CD4-positive, alpha-beta T cell (primary cell): ENCODE measurements around the gene ETV5. TPM values are rescaled to one million over a fixed set of nuclear protein-coding genes. Genes with fewer than 3 reads are reported as not detected.

Experiments used
- ATAC-seq: fragments of 200-7000 bp; cut with Tn5 transposase; one replicate; pipeline ENCODE4 v1.10.0; 2022; ENCODE audit warnings: mild to moderate bottlenecking; ENCODE audit not compliant: poor library complexity
- CTCF ChIA-PET: fragments of 350-600 bp; sonication (Branson Sonifier 250); formaldehyde crosslinking; loops from one replicate; lab custom pipeline; 2021; ENCODE audit warnings: antibody characterized with exemption, inconsistent platforms; lab: Charles Lee
- POLR2A ChIA-PET: fragments of 350-600 bp; sonication (Branson Sonifier 250); formaldehyde crosslinking; loops from one replicate; lab custom pipeline; 2021; ENCODE audit warnings: antibody characterized with exemption, inconsistent platforms; lab: Charles Lee
- DNase-seq, 14 experiments: peaks; one replicate each; pipeline ENCODE4 v3.0.0-alpha.2; 2013 to 2020; ENCODE audit warnings: mixed read lengths in 2 of 14
- H3K27ac ChIP-seq, 2 donors: one replicate each; pipeline versions ENCODE4 v1.5.1 to v1.7.0; 2013; ENCODE audit warnings: low read length in 2 of 2, low read depth in 1 of 2, mild to moderate bottlenecking in 1 of 2
- H3K27me3 ChIP-seq, 2 experiments: 1 replicate in 1 of 2; 2 replicates in 1 of 2; pipeline versions ENCODE4 v1.6.1 to v1.7.0; 2013; ENCODE audit warnings: low read length in 2 of 2, control low read depth in 1 of 2, mild to moderate bottlenecking in 1 of 2, moderate library complexity in 1 of 2; ENCODE audit not compliant: insufficient read depth in 2 of 2, control insufficient read depth in 1 of 2
- H3K36me3 ChIP-seq: one replicate; pipeline ENCODE4 v1.6.1; 2013; ENCODE audit warnings: low read length, control low read depth; ENCODE audit not compliant: insufficient read depth
- H3K4me1 ChIP-seq: one replicate; pipeline ENCODE4 v1.6.1; 2013; ENCODE audit warnings: low read length, control low read depth; ENCODE audit not compliant: insufficient read depth
- H3K4me3 ChIP-seq: one replicate; pipeline ENCODE4 v1.5.1; 2013; ENCODE audit warnings: mild to moderate bottlenecking, low read length, moderate library complexity
- H3K9me3 ChIP-seq, 2 experiments: 1 replicate in 1 of 2; 2 replicates in 1 of 2; pipeline versions ENCODE4 v1.6.1 to v1.7.0; 2013; ENCODE audit warnings: low read length in 2 of 2, mild to moderate bottlenecking in 2 of 2, control low read depth in 1 of 2, moderate library complexity in 1 of 2; ENCODE audit not compliant: control insufficient read depth in 1 of 2, insufficient read depth in 1 of 2
- H3K27ac Mint-ChIP-seq: one replicate; pipeline ENCODE4 v1.8.0; 2020; ENCODE audit warnings: mixed read lengths
- H3K27me3 Mint-ChIP-seq: one replicate; pipeline ENCODE4 v1.8.0; 2021; ENCODE audit warnings: mixed read lengths
- H3K36me3 Mint-ChIP-seq: one replicate; pipeline ENCODE4 v1.8.0; 2021; ENCODE audit warnings: low read depth, mixed read lengths
- H3K4me1 Mint-ChIP-seq: one replicate; pipeline ENCODE4 v1.8.0; 2021; ENCODE audit warnings: low read depth, mixed read lengths
- H3K4me3 Mint-ChIP-seq: one replicate; pipeline ENCODE4 v1.8.0; 2020; ENCODE audit warnings: mild to moderate bottlenecking, mixed read lengths
- H3K9me3 Mint-ChIP-seq: one replicate; pipeline ENCODE4 v1.8.0; 2020; ENCODE audit warnings: mixed read lengths
- intact Hi-C, 2 experiments: fragments of 100-400 bp; cut with DNase I in 1 of 2; cut with micrococcal nuclease in 1 of 2; formaldehyde crosslinking; loops; one replicate each; pipeline versions ENCODE4 v1.15.1 to v1.9.0; 2023 to 2025; cut with DNase I, micrococcal nuclease
- total RNA-seq, 174 experiments: library from RNA in 2 of 174; stranded (reverse) in 2 of 174; gene quantifications; one replicate each; pipeline ENCODE4 v1.2.3 and lab custom pipeline; 2021 to 2026
- TF ChIP-seq, protein P1 (sequence below): fragments of 200-600 bp; IDR thresholded peaks from one replicate; pipeline ENCODE4 v1.8.0; 2022; ENCODE audit warnings: antibody characterized with exemption, mild to moderate bottlenecking

Gene ETV5
- total RNA-seq, 2 experiments from 2014 or later: not detected

GRCh38 chr3:186142393-186142932, 33.6 kb upstream of the ETV5 start:
- ATAC-seq: no peak
- H3K27me3 ChIP-seq: peaks cover 0 to 2% of the 10 kb centered on the region in 2 experiments
- Mint-ChIP-seq H3K4me3 (no peak overlapping the region), H3K27me3 (peaks cover 30% of the 10 kb centered on the region), H3K4me1 (no peaks in the 10 kb centered on the region), H3K27ac (no peak overlapping the region), H3K36me3 (no peaks in the 10 kb centered on the region), H3K9me3 (no peaks in the 10 kb centered on the region)
- no peaks in the 10 kb centered on the region for H3K4me1 ChIP-seq
- TF ChIP-seq, protein P1, sequence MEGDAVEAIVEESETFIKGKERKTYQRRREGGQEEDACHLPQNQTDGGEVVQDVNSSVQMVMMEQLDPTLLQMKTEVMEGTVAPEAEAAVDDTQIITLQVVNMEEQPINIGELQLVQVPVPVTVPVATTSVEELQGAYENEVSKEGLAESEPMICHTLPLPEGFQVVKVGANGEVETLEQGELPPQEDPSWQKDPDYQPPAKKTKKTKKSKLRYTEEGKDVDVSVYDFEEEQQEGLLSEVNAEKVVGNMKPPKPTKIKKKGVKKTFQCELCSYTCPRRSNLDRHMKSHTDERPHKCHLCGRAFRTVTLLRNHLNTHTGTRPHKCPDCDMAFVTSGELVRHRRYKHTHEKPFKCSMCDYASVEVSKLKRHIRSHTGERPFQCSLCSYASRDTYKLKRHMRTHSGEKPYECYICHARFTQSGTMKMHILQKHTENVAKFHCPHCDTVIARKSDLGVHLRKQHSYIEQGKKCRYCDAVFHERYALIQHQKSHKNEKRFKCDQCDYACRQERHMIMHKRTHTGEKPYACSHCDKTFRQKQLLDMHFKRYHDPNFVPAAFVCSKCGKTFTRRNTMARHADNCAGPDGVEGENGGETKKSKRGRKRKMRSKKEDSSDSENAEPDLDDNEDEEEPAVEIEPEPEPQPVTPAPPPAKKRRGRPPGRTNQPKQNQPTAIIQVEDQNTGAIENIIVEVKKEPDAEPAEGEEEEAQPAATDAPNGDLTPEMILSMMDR: no peak
- CTCF ChIA-PET: no interaction called here
- H3K9me3 ChIP-seq: no peaks in the 10 kb centered on the region
- no peak overlapping the region for H3K4me3 ChIP-seq
- DNase-seq: no peak
- POLR2A ChIA-PET: no interaction called here
- H3K27ac ChIP-seq: no peak overlapping the region
- H3K36me3 ChIP-seq: no peaks in the 10 kb centered on the region
- intact Hi-C loops: no loop called here

GRCh38 chr3:186141790-186142189, 32.9 kb upstream of the ETV5 start:
- H3K27me3 ChIP-seq: peaks cover 0 to 2% of the 10 kb centered on the region in 2 experiments
- POLR2A ChIA-PET: no interaction called here
- no peak for DNase-seq
- Mint-ChIP-seq H3K9me3 (no peaks in the 10 kb centered on the region), H3K4me3 (no peak overlapping the region), H3K4me1 (no peaks in the 10 kb centered on the region), H3K36me3 (no peaks in the 10 kb centered on the region), H3K27ac (no peak overlapping the region), H3K27me3 (peaks cover 26% of the 10 kb centered on the region)
- intact Hi-C loops: no loop called here
- H3K4me1 ChIP-seq: no peaks in the 10 kb centered on the region
- no peaks in the 10 kb centered on the region for H3K36me3 ChIP-seq
- TF ChIP-seq, protein P1: no peak
- no peak overlapping the region for H3K27ac ChIP-seq
- no peak for ATAC-seq
- no peaks in the 10 kb centered on the region for H3K9me3 ChIP-seq
- H3K4me3 ChIP-seq: no peak overlapping the region
- CTCF ChIA-PET: no interaction called here

- ChIA-PET CTCF (no interaction called here), POLR2A (no interaction called here)
- DNase-seq (no peak), ATAC-seq (no peak)
- H3K27me3 ChIP-seq: peaks cover 0 to 2% of the 10 kb centered on the region in 2 experiments
- no peak overlapping the region for H3K27ac ChIP-seq
- H3K4me3 Mint-ChIP-seq: no peak overlapping the region
- no peaks in the 10 kb centered on the region for H3K4me1 Mint-ChIP-seq
- intact Hi-C loops: no loop called here
- no peak overlapping the region for H3K27ac Mint-ChIP-seq
- TF ChIP-seq, protein P1: no peak
- H3K4me1 ChIP-seq: no peaks in the 10 kb centered on the region
- H3K27me3 Mint-ChIP-seq: peaks cover 12% of the 10 kb centered on the region
- H3K9me3 Mint-ChIP-seq: no peaks in the 10 kb centered on the region
- no peak overlapping the region for H3K4me3 ChIP-seq
- H3K36me3 ChIP-seq: no peaks in the 10 kb centered on the region
- no peaks in the 10 kb centered on the region for H3K9me3 ChIP-seq
- no peaks in the 10 kb centered on the region for H3K36me3 Mint-ChIP-seq
Measured at GRCh38 chr3:186138272-186138981, 29.5 kb upstream of the ETV5 start.
